SU-DHL-6 (cell line): Measurements from ENCODE around the gene WIPI1.

Experiments
- CTCF ChIP-seq: fragments of 200-600 bp; sonication (generic); IDR thresholded peaks from one replicate; pipeline ENCODE4 v1.5.1; 2017; ENCODE audit warnings: antibody characterized with exemption, mild to moderate bottlenecking, low read length, moderate library complexity; ENCODE audit not compliant: insufficient read depth, poor library complexity, severe bottlenecking
- EZH2phosphoT487 ChIP-seq: fragments of 200-600 bp; sonication (generic), shearing (Covaris generic); conservative IDR thresholded peaks from 2 replicates; pipeline ENCODE4 v1.6.1; 2018; ENCODE audit warnings: mild to moderate bottlenecking, antibody characterized with exemption, low read length, moderate library complexity, mixed read lengths

GRCh38 chr17:68461122-68461539 lies 3.8 kb upstream of the WIPI1 start:
- TF ChIP-seq CTCF (no peak), EZH2phosphoT487 (no peak)
